Endothelial cell of umbilical vein (primary cell): Measurements from ENCODE around the gene ADAM23. TPM values are rescaled to one million over a fixed set of nuclear protein-coding genes. Genes with fewer than 3 reads are reported as not detected.

Source experiments
- BruUV-seq: library from RNA; stranded (reverse); fragments of 400-500 nt; replicated peaks from 2 replicates; lab custom pipeline; 2021; lab: Mats Ljungman, UMichigan
- CTCF ChIA-PET: fragments of 300-600, 350-600 bp; sonication (Branson Sonifier 250); formaldehyde crosslinking; loops from one replicate; lab custom pipeline; 2021; ENCODE audit warnings: antibody characterized with exemption, inconsistent platforms; lab: Charles Lee
- POLR2A ChIA-PET: fragments of 300-600, 350-600 bp; sonication (Branson Sonifier 250); formaldehyde crosslinking; loops from one replicate; lab custom pipeline; 2021; ENCODE audit warnings: antibody characterized with exemption, inconsistent platforms; lab: Charles Lee
- DNase-seq: peaks from one replicate; pipeline ENCODE4 v3.0.0-alpha.2; 2011; ENCODE audit warnings: low read depth, low spot score
- FAIRE-seq: peaks from 2 replicates; lab custom pipeline; 2011; peaks lifted over from hg19 to GRCh38; lab: Jason Lieb, UNC
- H2AFZ ChIP-seq: 2 replicates; pipeline ENCODE4 v1.6.0; 2012; ENCODE audit warnings: low read depth, low read length, control low read depth, inconsistent platforms
- H3K27ac ChIP-seq: 2 replicates; pipeline ENCODE4 v1.5.1; 2011; ENCODE audit warnings: low read depth, mild to moderate bottlenecking, control low read depth, low read length, moderate library complexity; ENCODE audit not compliant: insufficient read depth
- H3K27me3 ChIP-seq, 2 experiments: 2 replicates each; pipeline versions ENCODE4 v1.6.0 to v1.6.1; 2011; ENCODE audit warnings: low read length in 2 of 2, mixed read lengths in 1 of 2; ENCODE audit not compliant: control insufficient read depth in 2 of 2, insufficient read depth in 2 of 2
- H3K36me3 ChIP-seq, 2 experiments: 2 replicates in 1 of 2; 3 replicates in 1 of 2; pipeline ENCODE4 v1.5.1; 2011; ENCODE audit warnings: low read length in 2 of 2, mild to moderate bottlenecking in 1 of 2, moderate library complexity in 1 of 2; ENCODE audit not compliant: control insufficient read depth in 2 of 2, insufficient read depth in 2 of 2; ENCODE audit errors: extremely low read depth in 1 of 2
- H3K4me1 ChIP-seq: 3 replicates; pipeline ENCODE4 v1.5.1; 2011; ENCODE audit warnings: mild to moderate bottlenecking, low read length; ENCODE audit not compliant: control insufficient read depth, insufficient read depth; ENCODE audit errors: extremely low read depth
- H3K4me2 ChIP-seq: 2 replicates; pipeline ENCODE4 v1.6.1; 2011; ENCODE audit warnings: low read length, control low read depth, mixed read lengths; ENCODE audit not compliant: insufficient read depth
- H3K4me3 ChIP-seq, 3 experiments: fragments of 200-600 bp in 1 of 3; sonication (generic), shearing (Covaris generic) in 1 of 3; replicated peaks in 1 of 3; 2 replicates each; pipeline ENCODE4 v1.5.1; 2011 to 2016; ENCODE audit warnings: control low read depth in 3 of 3, low read length in 3 of 3, mild to moderate bottlenecking in 2 of 3, inconsistent platforms in 1 of 3, low read depth in 1 of 3, moderate library complexity in 1 of 3; ENCODE audit not compliant: insufficient read depth in 1 of 3
- H3K79me2 ChIP-seq: 2 replicates; pipeline ENCODE4 v1.6.0; 2012; ENCODE audit warnings: low read length, inconsistent platforms; ENCODE audit not compliant: control insufficient read depth, insufficient read depth
- H3K9ac ChIP-seq: replicated peaks from 2 replicates; pipeline ENCODE3; 2011; ENCODE audit warnings: low read length, control low read depth; ENCODE audit not compliant: insufficient read depth; ENCODE audit errors: extremely low read depth
- H3K9me1 ChIP-seq: replicated peaks from 3 replicates; pipeline ENCODE4 v1.6.0; 2011; ENCODE audit warnings: mild to moderate bottlenecking, low read length; ENCODE audit not compliant: control insufficient read depth, insufficient read depth; ENCODE audit errors: extremely low read depth
- H3K9me3 ChIP-seq: replicated peaks from 2 replicates; pipeline ENCODE4 v1.5.1; 2012; ENCODE audit warnings: low read length, inconsistent platforms; ENCODE audit not compliant: control insufficient read depth, insufficient read depth
- H4K20me1 ChIP-seq: replicated peaks from 2 replicates; pipeline ENCODE3; 2011; ENCODE audit warnings: mild to moderate bottlenecking, low read length; ENCODE audit not compliant: control insufficient read depth, insufficient read depth; ENCODE audit errors: extremely low read depth
- CTCF ChIP-seq, 2 donors: IDR thresholded peaks; 1 replicate in 1 of 2; 2 replicates in 1 of 2; pipeline ENCODE4 v1.5.1; 2011; ENCODE audit warnings: low read length in 2 of 2, mild to moderate bottlenecking in 2 of 2, moderate library complexity in 2 of 2, control low read depth in 1 of 2, inconsistent platforms in 1 of 2, low read depth in 1 of 2; ENCODE audit not compliant: insufficient read depth in 1 of 2; ENCODE audit errors: extremely low read depth in 1 of 2
- EZH2 ChIP-seq: IDR thresholded peaks from 2 replicates; pipeline ENCODE4 v1.6.1; 2012; ENCODE audit warnings: borderline replicate concordance, low read depth, mild to moderate bottlenecking, moderate library complexity, low read length, inconsistent platforms; ENCODE audit not compliant: severe bottlenecking
- FOS ChIP-seq: IDR thresholded peaks from 2 replicates; pipeline ENCODE4 v1.6.1; 2011; ENCODE audit warnings: mild to moderate bottlenecking, low read length, moderate library complexity, borderline replicate concordance; ENCODE audit not compliant: insufficient read depth
- GATA2 ChIP-seq: IDR thresholded peaks from 2 replicates; pipeline ENCODE4 v1.7.0; 2011; ENCODE audit warnings: low read depth, mild to moderate bottlenecking, moderate library complexity, mixed read lengths, low read length; ENCODE audit not compliant: insufficient read length, insufficient read depth
- JUN ChIP-seq: IDR thresholded peaks from 2 replicates; pipeline ENCODE4 v1.6.1; 2011; ENCODE audit warnings: borderline replicate concordance, low read depth; ENCODE audit not compliant: insufficient read length, insufficient read depth
- MAX ChIP-seq: IDR thresholded peaks from 2 replicates; pipeline ENCODE4 v1.6.1; 2011; ENCODE audit not compliant: insufficient read depth, insufficient read length
- MYC ChIP-seq: IDR thresholded peaks from one replicate; pipeline ENCODE4 v1.6.1; 2011; ENCODE audit warnings: mild to moderate bottlenecking, low read depth, low read length
- POLR2A ChIP-seq: IDR thresholded peaks from 2 replicates; pipeline ENCODE4 v1.6.1; 2012; ENCODE audit warnings: low read depth, mild to moderate bottlenecking, control low read depth, low read length
- POLR2AphosphoS5 ChIP-seq: IDR thresholded peaks from 2 replicates; pipeline ENCODE4 v1.6.1; 2012; ENCODE audit warnings: low read depth, mild to moderate bottlenecking, control low read depth, low read length, moderate library complexity; ENCODE audit not compliant: insufficient read depth
- dilution Hi-C: fragments of 300-500 bp; cut with MboI; formaldehyde crosslinking; loops from one replicate; pipeline ENCODE4 v1.15.0; 2019; ENCODE audit warnings: low sequenced_read_pairs; ENCODE audit not compliant: extremely low pct_ligation_motif_present
- intact Hi-C: fragments of 100-400 bp; cut with micrococcal nuclease; formaldehyde crosslinking; loops from one replicate; pipeline ENCODE4 v1.10.0; 2022
- polyA plus RNA-seq, 4 experiments: library from polyadenylated mRNA; depleted of rRNA in 3 of 4; stranded (reverse) in 3 of 4; unstranded in 1 of 4; fragments of >200 nt; gene quantifications; 2 replicates each; pipeline versions ENCODE4 v1.2.1 to v1.2.3, GENCODE V29; 2011 to 2012; ENCODE audit warnings: missing spikeins in 1 of 4
- total RNA-seq: library from RNA; stranded (reverse); gene quantifications from 2 replicates; pipeline ENCODE4 v1.2.3, GENCODE V29; 2021

The ADAM23 gene
- total and polyA plus RNA-seq, 2 donors (not counting 3 experiments of a cell fraction or from before 2014, with no cell fraction given) = 20.6 to 38.5 TPM

- DNase-seq (no peak), FAIRE-seq (no peak)
- CTCF ChIA-PET = interaction anchor here (2.5 kb wide), 1 partner anchor 15 kb away, joined by 11 read pairs; no protein-coding TSS in a partner anchor
- no peak for TF ChIP-seq FOS
- TF ChIP-seq MAX = no peak
- TF ChIP-seq CTCF (IDR thresholded peaks at IDR 0.05; ENCODE audit: extremely low read depth in 1 of 2, insufficient read depth in 1 of 2, low read depth in 1 of 2, low read length in 2 of 2) = no peak
- TF ChIP-seq GATA2 = no peak
- no peak for TF ChIP-seq EZH2
- no peak for TF ChIP-seq POLR2A
- no peak for TF ChIP-seq JUN
- no peak for TF ChIP-seq POLR2AphosphoS5
- TF ChIP-seq MYC = no peak
- dilution Hi-C loops = no loop called here
- Histone ChIP-seq H4K20me1 (no peaks in the 10 kb centered on the region), H3K79me2 (no peaks in the 10 kb centered on the region), H2AFZ (no peak overlapping the region), H3K9me3 (no peaks in the 10 kb centered on the region), H3K9me1 (no peaks in the 10 kb centered on the region), H3K27ac (no peak overlapping the region), H3K9ac (no peak overlapping the region), H3K36me3 (no peaks in the 10 kb centered on the region), H3K4me1 (no peaks in the 10 kb centered on the region), H3K4me3 (no peak overlapping the region), H3K4me2 (no peak overlapping the region), H3K27me3 (no peaks in the 10 kb centered on the region)
- POLR2A ChIA-PET = no interaction called here
- no TSS peak for BruUV-seq
- intact Hi-C loops = no loop called here
Measured at GRCh38 chr2:206540757-206541156, 97.4 kb downstream of the ADAM23 start.
